Measurements from ENCODE around the gene MIDN. TPM values are rescaled to one million over a fixed set of nuclear protein-coding genes. Genes with fewer than 3 reads are reported as not detected.

Gene MIDN
- total and polyA plus RNA-seq, 10 of the 15 experiments (the other 5 are each of a cell fraction or from before 2014, with no cell fraction given) = 0.38 to 51.5 (median 7.2) TPM

- TF ChIP-seq CEBPZ (IDR thresholded peaks at IDR 0.05; ENCODE audit: low read depth, low read length) (no peak), ZNF622 (IDR thresholded peaks at IDR 0.05) (no peak)
Observed at GRCh38 chr19:1288833-1289685, 40.7 kb downstream of the MIDN start (continued).

- Histone ChIP-seq H3K36me3 (ENCODE audit: control insufficient read depth in 2 of 2, insufficient read depth in 2 of 2, low read length in 1 of 2) (no peaks in the 10 kb centered on the region), H3K9me3 (replicated peaks; ENCODE audit: control insufficient read depth, insufficient read depth, low read length) (no peaks in the 10 kb centered on the region), H3K9ac (ENCODE audit: control insufficient read depth, insufficient read depth, low read length) (no peak overlapping the region), H3K79me2 (ENCODE audit: control insufficient read depth, insufficient read depth, low read length) (no peaks in the 10 kb centered on the region), H3K27me3 (replicated peaks in 1 of 2; ENCODE audit: control insufficient read depth in 2 of 2, insufficient read depth in 2 of 2, low read length in 1 of 2) (peaks cover 7 to 8% of the 10 kb centered on the region in 2 experiments; a peak in 3 of 4 replicates), H2AFZ (ENCODE audit: control insufficient read depth, low read depth, low read length) (no peak overlapping the region), H3K27ac (ENCODE audit: control insufficient read depth, insufficient read depth) (no peak overlapping the region), H3K4me2 (ENCODE audit: control insufficient read depth, insufficient read depth) (no peak overlapping the region), H3K4me3 (no peak overlapping the region), H4K20me1 (ENCODE audit: control insufficient read depth, insufficient read depth) (no peaks in the 10 kb centered on the region), H3K4me1 (ENCODE audit: control insufficient read depth, insufficient read depth, low read length) (peaks cover 16% of the 10 kb centered on the region)
- ChIA-PET SMC1A (ENCODE audit: uncharacterized antibody, unreplicated experiment) (no interaction called here), CTCF (no interaction called here), RAD21 (ENCODE audit: unreplicated experiment) (no interaction called here), POLR2A (interaction anchor here (0.5 kb wide), 1 partner anchor 21 kb away, joined by 3 read pairs; the partner anchor contains the start of gene CIRBP)
- WGBS (ENCODE audit: insufficient coverage, insufficient replicate concordance, low lambda C conversion rate, missing lambda C conversion rate) = 24% methylated on average over 19 of the region's 19 CpGs
- ATAC-seq (peak; percentile 11; the same call in 1 of the 3 replicates), FAIRE-seq (no peak), DNase-seq (ENCODE audit: low read depth, low spot score) (no peak)
- intact Hi-C loops (cut with micrococcal nuclease; ENCODE audit: unreplicated experiment) = no loop called here
- in situ Hi-C loops (cut with MboI) = no loop called here
- BruUV-seq (replicated peaks) = no TSS peak
- TF ChIP-seq SMARCA5 (IDR thresholded peaks at IDR 0.05) (no peak), CTCF (IDR thresholded peaks at IDR 0.05 in 2 of 3, conservative IDR thresholded peaks at IDR 0.05 in 1 of 3; ENCODE audit: control insufficient read depth in 2 of 3, extremely low read depth in 1 of 3, insufficient read depth in 1 of 3, low read depth in 3 of 3, low read length in 3 of 3) (0 out of 6 replicates have a peak, but pooled peaks of 1 of the 3 experiments have one; percentile 4)
Observed at GRCh38 chr19:1289686-1290025, 41.3 kb downstream of the MIDN start.

Data from GM12878 (cell line).